Left ventricle myocardium inferior (tissue), 1 donor: ENCODE data around the gene WFIKKN1. TPM values are rescaled to one million over a fixed set of nuclear protein-coding genes. Genes with fewer than 3 reads are reported as not detected.

Source experiments
- DNase-seq: peaks from one replicate; pipeline ENCODE4 v3.0.0-alpha.2; 2020
- H3K27ac ChIP-seq: fragments of 200-600 bp; replicated peaks from 2 replicates; pipeline ENCODE4 v1.8.0; 2021
- H3K27me3 ChIP-seq: fragments of 200-600 bp; 2 replicates; pipeline ENCODE4 v1.8.0; 2021; ENCODE audit warnings: low read depth
- H3K36me3 ChIP-seq: fragments of 200-600 bp; 2 replicates; pipeline ENCODE4 v1.8.0; 2021
- H3K4me1 ChIP-seq: fragments of 200-600 bp; 2 replicates; pipeline ENCODE4 v1.8.0; 2021
- H3K4me3 ChIP-seq: fragments of 200-600 bp; 2 replicates; pipeline ENCODE4 v1.8.0; 2021; ENCODE audit warnings: mild to moderate bottlenecking, moderate library complexity
- H3K9me3 ChIP-seq: fragments of 200-600 bp; replicated peaks from 2 replicates; pipeline ENCODE4 v1.8.0; 2021
- CTCF ChIP-seq: fragments of 200-600 bp; IDR thresholded peaks from 2 replicates; pipeline ENCODE4 v1.8.0; 2021; ENCODE audit warnings: antibody characterized with exemption, mild to moderate bottlenecking, borderline replicate concordance
- intact Hi-C: fragments of 100-400 bp; cut with micrococcal nuclease; formaldehyde crosslinking; loops from one replicate; pipeline ENCODE4 v1.11.0; 2022
- total RNA-seq: library from RNA; stranded (reverse); fragmentation: NEBNext Ultra II Directional; extraction: Animal tissue kit (Norgen Biotek cat#: 25700); gene quantifications from one replicate; pipeline ENCODE4 v1.2.1, GENCODE V29; 2021
- donor health status: DM: no; HTN: yes; CAD: no; lungs with severe emphysema.

The WFIKKN1 gene
- total RNA-seq, 1 donor from 2014 or later = 0.14 TPM

GRCh38 chr16:592518-593306 lies 38.1 kb upstream of the WFIKKN1 start:
- no peak overlapping the region for H3K4me3 ChIP-seq
- intact Hi-C loops = no loop called here
- peaks cover 53% of the 10 kb centered on the region for H3K4me1 ChIP-seq
- TF ChIP-seq CTCF = no peak
- no peak for DNase-seq
- H3K27ac ChIP-seq = no peak overlapping the region
- no peaks in the 10 kb centered on the region for H3K27me3 ChIP-seq
- peaks cover 8% of the 10 kb centered on the region for H3K36me3 ChIP-seq
- no peaks in the 10 kb centered on the region for H3K9me3 ChIP-seq

DNA sequence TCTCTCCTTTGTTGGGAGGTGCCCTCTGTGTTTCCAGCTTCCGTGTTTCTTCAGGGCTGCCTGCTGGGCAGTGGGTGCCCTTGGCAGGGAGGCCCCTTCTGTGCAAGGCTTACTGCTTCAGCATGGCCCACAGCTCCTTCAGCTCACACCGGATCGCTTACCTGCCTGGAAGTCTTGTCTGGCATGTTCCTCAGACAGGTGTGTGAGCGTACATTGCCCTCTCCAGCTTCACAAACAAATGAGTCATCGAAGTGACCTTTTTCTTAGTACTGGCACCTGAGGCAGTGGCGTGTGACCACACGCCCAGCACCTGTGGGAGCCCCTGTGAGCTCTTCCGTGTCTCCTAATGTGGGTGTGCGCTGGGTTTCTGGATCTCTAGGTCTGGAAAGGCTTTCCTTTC lies 37.4 kb upstream of the WFIKKN1 start:
- DNase-seq = no peak
- intact Hi-C loops = no loop called here

DNA sequence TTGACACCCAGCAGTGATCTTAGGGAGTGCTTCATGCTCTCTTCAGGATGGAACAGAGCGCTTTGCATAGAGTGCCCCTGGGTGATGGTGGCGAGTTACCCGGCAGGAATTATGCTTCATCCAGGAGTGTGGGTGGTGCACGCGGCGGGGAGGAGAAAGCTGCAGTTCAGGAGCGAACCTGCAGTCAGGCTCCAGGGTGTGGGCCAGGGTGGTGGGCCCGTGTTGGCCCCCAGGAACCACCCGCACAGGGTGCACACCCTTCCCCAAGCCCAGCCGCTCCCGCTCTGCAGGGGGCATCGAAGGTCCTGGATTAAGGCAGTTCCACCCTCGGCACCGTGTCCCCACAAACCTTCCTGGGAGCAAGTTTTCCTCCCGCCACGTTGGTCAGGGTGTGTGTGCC lies 37.0 kb upstream of the WFIKKN1 start:
- TF ChIP-seq CTCF = no peak
- peaks cover 8% of the 10 kb centered on the region for H3K36me3 ChIP-seq
- no peaks in the 10 kb centered on the region for H3K27me3 ChIP-seq
- DNase-seq = no peak
- H3K4me3 ChIP-seq = no peak overlapping the region
- H3K4me1 ChIP-seq = peaks cover 42% of the 10 kb centered on the region
- no peak overlapping the region for H3K27ac ChIP-seq
- intact Hi-C loops = no loop called here
- H3K9me3 ChIP-seq = no peaks in the 10 kb centered on the region

More for the DNA sequence above, 37.4 kb upstream of the WFIKKN1 start:
- H3K9me3 ChIP-seq = no peaks in the 10 kb centered on the region
- H3K27ac ChIP-seq = no peak overlapping the region
- H3K4me3 ChIP-seq = no peak overlapping the region
- peaks cover 8% of the 10 kb centered on the region for H3K36me3 ChIP-seq
- peaks cover 46% of the 10 kb centered on the region for H3K4me1 ChIP-seq
- no peak for TF ChIP-seq CTCF
- H3K27me3 ChIP-seq = no peaks in the 10 kb centered on the region

DNA sequence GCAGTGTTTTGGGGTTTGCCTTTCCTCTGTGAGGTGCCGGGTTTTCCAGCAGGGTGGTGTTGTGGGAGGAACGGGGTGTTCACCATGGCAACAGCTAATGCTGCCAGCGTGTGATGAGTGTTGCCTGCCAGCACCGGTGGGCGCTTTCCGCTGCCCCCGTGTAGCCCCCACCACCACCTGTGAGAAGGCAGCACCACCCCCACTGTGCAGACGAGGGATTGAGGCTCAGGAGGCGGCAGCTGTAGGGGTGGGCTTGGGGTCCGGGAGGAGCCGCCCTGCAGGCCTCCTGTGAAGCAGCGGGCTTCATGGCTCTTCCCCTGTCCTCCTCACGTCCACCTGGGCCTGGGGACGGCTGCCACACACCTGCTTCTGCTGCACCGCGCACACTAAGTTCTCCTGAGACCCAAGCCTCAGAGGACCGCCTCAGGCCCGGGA lies 35.7 kb upstream of the WFIKKN1 start:
- no peak for DNase-seq
- H3K27me3 ChIP-seq = no peaks in the 10 kb centered on the region
- peaks cover 8% of the 10 kb centered on the region for H3K36me3 ChIP-seq
- no peaks in the 10 kb centered on the region for H3K9me3 ChIP-seq
- H3K4me3 ChIP-seq = no peak overlapping the region
- peaks cover 34% of the 10 kb centered on the region for H3K4me1 ChIP-seq
- TF ChIP-seq CTCF = no peak
- intact Hi-C loops = no loop called here
- H3K27ac ChIP-seq = no peak overlapping the region

DNA sequence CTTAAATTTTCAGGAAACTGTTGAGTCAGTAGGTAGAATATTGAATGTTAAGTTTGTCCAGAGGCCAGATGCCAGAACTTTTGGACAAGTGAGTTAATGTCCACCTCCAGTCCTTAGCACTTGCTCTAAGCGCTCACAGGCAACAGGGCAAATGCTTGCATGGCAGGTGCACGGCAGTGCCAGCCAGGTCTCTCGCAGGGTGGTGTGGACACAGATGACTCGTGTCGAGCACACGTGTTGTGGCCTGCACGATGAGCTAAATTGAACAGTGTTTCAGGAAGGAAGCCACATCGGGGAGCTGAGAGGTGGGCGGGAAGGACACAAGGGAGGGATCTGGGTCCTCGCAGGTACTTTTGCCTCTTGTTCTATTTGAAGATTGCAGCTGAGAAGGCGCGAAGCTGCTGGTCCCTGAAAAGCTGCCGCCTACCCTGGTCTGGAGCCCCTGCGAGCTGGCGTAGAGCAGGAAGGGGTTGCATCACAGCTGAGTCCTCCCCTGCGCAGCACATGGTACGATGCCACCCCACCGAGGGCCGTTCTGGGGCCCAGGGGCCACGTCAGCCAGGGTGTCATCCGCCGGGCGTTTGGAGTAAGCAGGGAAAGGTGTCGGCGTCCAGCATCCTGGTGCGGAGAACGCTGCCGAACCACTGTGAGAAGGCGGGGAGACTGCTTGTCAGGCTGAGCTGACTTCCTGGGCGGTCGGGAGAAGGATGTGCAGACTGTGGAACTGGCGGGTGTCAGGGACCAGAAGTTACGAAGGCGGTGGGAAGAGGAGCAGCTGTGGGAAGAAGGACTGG lies 34.6 kb upstream of the WFIKKN1 start:
- no peak for TF ChIP-seq CTCF
- no peak overlapping the region for H3K4me3 ChIP-seq
- no peaks in the 10 kb centered on the region for H3K9me3 ChIP-seq
- no peak for DNase-seq
- H3K27ac ChIP-seq = no peak overlapping the region
- peaks cover 24% of the 10 kb centered on the region for H3K4me1 ChIP-seq
- H3K36me3 ChIP-seq = peaks cover 8% of the 10 kb centered on the region
- intact Hi-C loops = no loop called here
- H3K27me3 ChIP-seq = no peaks in the 10 kb centered on the region
